GDM1 (cell line): ENCODE results near the gene FOXO1.

ENCODE experiments used
- DNase-seq: peaks from one replicate; lab custom pipeline; 2025; lab: John Stamatoyannopoulos, UW

Gene FOXO1

GRCh38 chr13:40580566-40581276 lies 85.7 kb downstream of the FOXO1 start:
- no peak for DNase-seq

GRCh38 chr13:40579535-40579934 lies 86.9 kb downstream of the FOXO1 start:
- no peak for DNase-seq

- DNase-seq = no peak
These were observed 88.4 kb downstream of the FOXO1 start for GRCh38 chr13:40578055-40578454.

GRCh38 chr13:40576369-40576768 lies 90.1 kb downstream of the FOXO1 start:
- no peak for DNase-seq

- DNase-seq = no peak
These were observed 93.5 kb downstream of the FOXO1 start for GRCh38 chr13:40572961-40573360.

- no peak for DNase-seq
These were observed 95.0 kb downstream of the FOXO1 start for GRCh38 chr13:40571338-40571963.

GRCh38 chr13:40570930-40571329 lies 95.5 kb downstream of the FOXO1 start:
- DNase-seq = no peak

GRCh38 chr13:40569024-40569350 lies 97.5 kb downstream of the FOXO1 start:
- no peak for DNase-seq

GRCh38 chr13:40568246-40569023 lies 98.0 kb downstream of the FOXO1 start:
- DNase-seq = no peak

- no peak for DNase-seq
These were observed 99.6 kb downstream of the FOXO1 start for GRCh38 chr13:40566811-40567210.

- DNase-seq = no peak
These were observed 100.9 kb downstream of the FOXO1 start for GRCh38 chr13:40565282-40566148.

GRCh38 chr13:40564342-40565001 lies 102.0 kb downstream of the FOXO1 start:
- DNase-seq = no peak

GRCh38 chr13:40563350-40564125 lies 102.9 kb downstream of the FOXO1 start:
- no peak for DNase-seq

- peak; percentile 34 for DNase-seq
These were observed 103.5 kb downstream of the FOXO1 start for GRCh38 chr13:40562975-40563349.

- no peak for DNase-seq
These were observed 106.5 kb downstream of the FOXO1 start for GRCh38 chr13:40559915-40560314.

GRCh38 chr13:40558656-40559055 lies 107.8 kb downstream of the FOXO1 start:
- peak; percentile 15 for DNase-seq

- no peak for DNase-seq
These were observed 110.0 kb downstream of the FOXO1 start for GRCh38 chr13:40556453-40556852.

GRCh38 chr13:40553356-40553755 lies 113.1 kb downstream of the FOXO1 start:
- DNase-seq = no peak

GRCh38 chr13:40552895-40553294 lies 113.5 kb downstream of the FOXO1 start:
- DNase-seq = no peak

- DNase-seq = no peak
These were observed 116.3 kb downstream of the FOXO1 start for GRCh38 chr13:40550130-40550529.
